ENCODE data around the gene ADAM12.

GRCh38 chr10:126170371-126170770 is 217.9 kb downstream of the ADAM12 start:
- TF ChIP-seq CTCF (IDR thresholded peaks at IDR 0.05), result no peak
- no peak for TF ChIP-seq POLR2A (IDR thresholded peaks at IDR 0.05)
- no peak for TF ChIP-seq EP300 (IDR thresholded peaks at IDR 0.05)
